Mucosa of stomach (tissue), 1 donor: Measurements from ENCODE around the gene CCSER1.
"Not testable (repeated sequence)": the region's sequence is repeated elsewhere in the genome, so short reads cannot be mapped to it uniquely, and the experiment has no call there.

Experiments used
- H3K27me3 ChIP-seq: one replicate; pipeline ENCODE4 v1.7.0; 2013; ENCODE audit warnings: mild to moderate bottlenecking, low read length; ENCODE audit not compliant: control insufficient read depth, insufficient read depth
- H3K36me3 ChIP-seq: one replicate; pipeline ENCODE4 v1.7.0; 2013; ENCODE audit warnings: low read length; ENCODE audit not compliant: control insufficient read depth, insufficient read depth
- H3K4me1 ChIP-seq: one replicate; pipeline ENCODE4 v1.7.0; 2013; ENCODE audit warnings: mild to moderate bottlenecking, low read length; ENCODE audit not compliant: control insufficient read depth, insufficient read depth
- H3K4me3 ChIP-seq: one replicate; pipeline ENCODE4 v1.7.0; 2013; ENCODE audit warnings: low read length
- H3K9ac ChIP-seq: one replicate; pipeline ENCODE4 v1.7.0; 2013; ENCODE audit warnings: mild to moderate bottlenecking, low read length, moderate library complexity
- H3K9me3 ChIP-seq: one replicate; pipeline ENCODE4 v1.7.0; 2013; ENCODE audit warnings: mild to moderate bottlenecking, low read length, moderate library complexity; ENCODE audit not compliant: control insufficient read depth
- donor health status: Pancreatic carcinoma.

Gene CCSER1

DNA sequence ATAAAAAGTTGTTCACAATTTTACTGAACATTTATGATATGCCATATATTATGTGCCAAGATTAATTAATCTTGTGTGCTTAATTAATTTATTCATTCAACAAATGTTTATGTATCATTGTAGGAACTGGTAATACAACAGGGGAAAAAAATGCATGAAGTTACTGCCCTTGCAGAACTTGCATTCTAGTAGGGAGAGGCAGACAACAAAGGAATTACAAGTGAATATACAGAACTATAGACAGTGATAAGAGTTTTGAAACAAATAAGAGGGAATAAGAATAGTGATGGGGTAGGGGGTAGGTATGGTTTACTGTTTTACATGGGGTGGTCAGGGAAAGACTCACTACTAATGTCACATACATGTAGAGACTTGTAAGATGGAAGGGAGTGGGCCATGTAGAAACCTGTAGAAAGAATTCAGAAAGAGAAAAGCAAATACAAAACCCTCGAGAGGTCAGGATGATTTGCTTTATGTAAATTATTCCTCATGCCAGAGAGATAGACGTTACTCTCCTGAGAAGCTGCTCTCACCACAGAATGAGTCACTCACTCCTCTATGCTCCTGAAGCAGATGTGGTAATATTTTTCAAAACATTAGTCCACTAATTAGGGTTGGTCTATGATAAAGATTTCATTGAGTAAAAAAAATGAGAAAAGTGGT lies 1321.6 kb downstream of the CCSER1 start:
- H3K9me3 ChIP-seq, result no peaks in the 10 kb centered on the region
- H3K27me3 ChIP-seq, result no peaks in the 10 kb centered on the region
- no peak overlapping the region for H3K4me3 ChIP-seq
- H3K36me3 ChIP-seq, result no peaks in the 10 kb centered on the region
- no peaks in the 10 kb centered on the region for H3K4me1 ChIP-seq
- H3K9ac ChIP-seq, result no peak overlapping the region

DNA sequence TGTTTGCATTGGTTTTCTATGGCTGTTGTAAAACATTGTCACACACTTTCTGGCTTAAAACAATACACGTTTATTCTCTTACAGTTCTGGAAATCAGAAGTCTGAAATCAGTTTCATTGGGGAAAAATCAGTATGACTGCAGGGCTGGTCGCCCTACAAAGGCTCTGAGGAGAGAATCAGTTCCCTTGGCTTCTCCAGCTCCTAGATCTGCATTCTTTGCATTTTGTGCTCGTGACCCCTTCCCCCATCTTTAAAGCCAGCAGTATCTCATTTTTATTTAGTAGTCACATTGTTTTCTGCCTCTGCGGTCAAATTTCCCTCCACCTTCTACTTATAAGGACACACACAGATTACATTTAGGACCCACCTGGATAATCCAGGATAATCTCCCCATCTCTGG lies 1326.9 kb downstream of the CCSER1 start:
- Histone ChIP-seq H3K27me3 (no peaks in the 10 kb centered on the region), H3K4me1 (no peaks in the 10 kb centered on the region), H3K4me3 (no peak overlapping the region), H3K9ac (no peak overlapping the region), H3K9me3 (no peaks in the 10 kb centered on the region), H3K36me3 (no peaks in the 10 kb centered on the region)

- not testable (repeated sequence) for H3K36me3 ChIP-seq, H3K4me3 ChIP-seq, H3K9ac ChIP-seq, H3K4me1 ChIP-seq, H3K9me3 ChIP-seq, H3K27me3 ChIP-seq
Measured at GRCh38 chr4:91462566-91462965, 1335.4 kb downstream of the CCSER1 start.

GRCh38 chr4:91470671-91471070 lies 1343.5 kb downstream of the CCSER1 start:
- H3K27me3 ChIP-seq, result no peaks in the 10 kb centered on the region
- no peak overlapping the region for H3K9ac ChIP-seq

DNA sequence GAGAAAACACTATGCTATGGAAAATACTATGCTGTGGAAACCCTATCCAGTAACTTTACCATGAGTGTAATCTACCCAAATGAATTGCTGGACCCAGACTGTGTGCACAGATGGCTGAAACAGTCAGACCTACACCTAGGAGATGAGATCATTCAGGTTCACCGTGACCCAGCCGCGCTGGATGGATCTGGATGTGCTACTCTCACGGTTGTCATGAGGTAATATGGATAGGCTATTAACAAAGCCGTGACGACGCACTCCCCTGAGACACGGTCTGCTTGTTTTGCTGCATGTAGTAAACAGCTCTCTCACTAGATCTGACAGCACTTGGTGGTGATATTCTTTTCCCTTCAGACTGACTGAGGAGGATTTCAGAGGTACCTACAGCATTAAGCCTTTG lies 1344.1 kb downstream of the CCSER1 start:
- no peaks in the 10 kb centered on the region for H3K4me1 ChIP-seq
- H3K4me3 ChIP-seq, result no peak overlapping the region
- no peaks in the 10 kb centered on the region for H3K9me3 ChIP-seq
- H3K27me3 ChIP-seq, result no peaks in the 10 kb centered on the region
- no peaks in the 10 kb centered on the region for H3K36me3 ChIP-seq
- no peak overlapping the region for H3K9ac ChIP-seq

More at GRCh38 chr4:91470671-91471070, 1343.5 kb downstream of the CCSER1 start:
- Histone ChIP-seq H3K9me3 (no peaks in the 10 kb centered on the region), H3K4me1 (no peaks in the 10 kb centered on the region), H3K4me3 (no peak overlapping the region), H3K36me3 (no peaks in the 10 kb centered on the region)

- Histone ChIP-seq H3K9me3 (no peaks in the 10 kb centered on the region), H3K27me3 (no peaks in the 10 kb centered on the region), H3K36me3 (no peaks in the 10 kb centered on the region), H3K4me1 (no peaks in the 10 kb centered on the region), H3K9ac (no peak overlapping the region), H3K4me3 (no peak overlapping the region)
Measured at GRCh38 chr4:91472046-91472445, 1344.9 kb downstream of the CCSER1 start.

DNA sequence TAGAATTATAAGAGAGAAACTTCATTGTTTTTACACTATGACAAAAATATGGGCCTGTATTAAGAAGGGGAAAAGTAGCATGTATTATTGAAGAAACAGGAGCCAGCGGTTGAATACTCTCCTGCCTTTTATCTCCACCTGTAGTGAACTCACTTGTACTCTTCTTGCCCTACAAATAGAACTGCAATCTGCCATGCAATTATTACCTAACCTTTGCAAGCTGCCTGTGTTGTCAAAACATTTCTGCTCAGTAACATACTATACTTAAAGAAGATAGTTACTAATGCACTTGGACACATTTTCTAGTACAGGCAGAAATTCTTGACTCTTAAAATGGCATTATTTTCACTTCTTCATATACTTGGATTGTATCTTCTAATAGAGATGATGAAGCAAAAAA lies 1358.2 kb downstream of the CCSER1 start:
- Histone ChIP-seq H3K36me3 (no peaks in the 10 kb centered on the region), H3K4me1 (no peaks in the 10 kb centered on the region), H3K27me3 (no peaks in the 10 kb centered on the region), H3K9me3 (no peaks in the 10 kb centered on the region), H3K4me3 (no peak overlapping the region), H3K9ac (no peak overlapping the region)

- H3K4me1 ChIP-seq, result no peaks in the 10 kb centered on the region
- H3K9ac ChIP-seq, result no peak overlapping the region
Measured at GRCh38 chr4:91488946-91489345, 1361.8 kb downstream of the CCSER1 start.

GRCh38 chr4:91497892-91498291 lies 1370.7 kb downstream of the CCSER1 start:
- H3K9ac ChIP-seq, result no peak overlapping the region
- no peaks in the 10 kb centered on the region for H3K27me3 ChIP-seq
- H3K9me3 ChIP-seq, result no peaks in the 10 kb centered on the region
- H3K36me3 ChIP-seq, result no peaks in the 10 kb centered on the region
- no peak overlapping the region for H3K4me3 ChIP-seq
- no peaks in the 10 kb centered on the region for H3K4me1 ChIP-seq

More at GRCh38 chr4:91488946-91489345, 1361.8 kb downstream of the CCSER1 start:
- no peak overlapping the region for H3K4me3 ChIP-seq
- no peaks in the 10 kb centered on the region for H3K36me3 ChIP-seq
- H3K27me3 ChIP-seq, result no peaks in the 10 kb centered on the region
- H3K9me3 ChIP-seq, result no peaks in the 10 kb centered on the region

- H3K27me3 ChIP-seq, result no peaks in the 10 kb centered on the region
- no peaks in the 10 kb centered on the region for H3K9me3 ChIP-seq
- no peak overlapping the region for H3K4me3 ChIP-seq
- no peaks in the 10 kb centered on the region for H3K36me3 ChIP-seq
- no peaks in the 10 kb centered on the region for H3K4me1 ChIP-seq
- H3K9ac ChIP-seq, result no peak overlapping the region
Measured at GRCh38 chr4:91502365-91502764, 1375.2 kb downstream of the CCSER1 start.

- no peaks in the 10 kb centered on the region for H3K36me3 ChIP-seq
- H3K9ac ChIP-seq, result no peak overlapping the region
- H3K4me1 ChIP-seq, result no peaks in the 10 kb centered on the region
- H3K27me3 ChIP-seq, result no peaks in the 10 kb centered on the region
- H3K9me3 ChIP-seq, result no peaks in the 10 kb centered on the region
- no peak overlapping the region for H3K4me3 ChIP-seq
Measured at GRCh38 chr4:91513326-91513725, 1386.1 kb downstream of the CCSER1 start.

GRCh38 chr4:91519155-91519554 lies 1392.0 kb downstream of the CCSER1 start:
- no peaks in the 10 kb centered on the region for H3K36me3 ChIP-seq
- no peaks in the 10 kb centered on the region for H3K27me3 ChIP-seq
- H3K9ac ChIP-seq, result no peak overlapping the region
- no peaks in the 10 kb centered on the region for H3K9me3 ChIP-seq
- no peak overlapping the region for H3K4me3 ChIP-seq
- H3K4me1 ChIP-seq, result no peaks in the 10 kb centered on the region

- Histone ChIP-seq H3K9me3 (no peaks in the 10 kb centered on the region), H3K9ac (no peak overlapping the region), H3K4me1 (no peaks in the 10 kb centered on the region), H3K4me3 (no peak overlapping the region), H3K36me3 (no peaks in the 10 kb centered on the region), H3K27me3 (no peaks in the 10 kb centered on the region)
Measured at GRCh38 chr4:91525621-91526020, 1398.4 kb downstream of the CCSER1 start.
